ENCODE measurements around the gene QSOX1. TPM values are rescaled to one million over a fixed set of nuclear protein-coding genes. Genes with fewer than 3 reads are reported as not detected.

The QSOX1 gene
- total and polyA plus RNA-seq, 9 of the 15 experiments (the other 6 are each of a cell fraction or from before 2014, with no cell fraction given): 4.0 to 53.1 (median 15.0) TPM

- TF ChIP-seq CHD7 (IDR thresholded peaks at IDR 0.05; ENCODE audit: low read depth, low read length) (no peak), BRF1 (IDR thresholded peaks at IDR 0.05; ENCODE audit: borderline replicate concordance, extremely low read depth, insufficient read length) (no peak), NCOR1 (IDR thresholded peaks at IDR 0.05) (no peak), E2F3 (CRISPR knock-in tag; IDR thresholded peaks at IDR 0.05) (no peak), RFX7 (CRISPR knock-in tag; IDR thresholded peaks at IDR 0.05) (no peak), HDAC6 (IDR thresholded peaks at IDR 0.05; ENCODE audit: low read depth, low read length) (no peak), FOXK1 (CRISPR knock-in tag; IDR thresholded peaks at IDR 0.05; ENCODE audit: borderline replicate concordance) (0 out of 2 replicates have a peak, but pooled peaks have one; percentile 39), TAF7 (tag; IDR thresholded peaks at IDR 0.05) (no peak), PREB (CRISPR knock-in tag; IDR thresholded peaks at IDR 0.05) (0 out of 2 replicates have a peak, but pooled peaks have one; percentile 22), EGR1 (conservative IDR thresholded peaks at IDR 0.05) (no peak), MEIS2 (IDR thresholded peaks at IDR 0.05; ENCODE audit: partially characterized antibody) (peak; percentile 43), MTA1 (IDR thresholded peaks at IDR 0.05; ENCODE audit: borderline replicate concordance) (no peak), CREB1 (IDR thresholded peaks at IDR 0.05) (no peak), CREB1 (CRISPR knock-in tag; IDR thresholded peaks at IDR 0.05) (0 out of 2 replicates have a peak, but pooled peaks have one; percentile 29)
These were observed 2.4 kb downstream of the QSOX1 start (continued) for GRCh38 chr1:180157108-180157507.

Data from K562 (cell line).